ENCODE measurements around the gene LAMA2. TPM values are rescaled to one million over a fixed set of nuclear protein-coding genes. Genes with fewer than 3 reads are reported as not detected.

The LAMA2 gene
- total and polyA plus RNA-seq, 10 donors: 0.83 to 66.6 (median 18.8) TPM

- H3K27ac ChIP-seq: no peak overlapping the region
- 45 to 81% (median 67%) methylated on average over 1 of the region's 1 CpG for WGBS, 5 donors
These were observed 292.1 kb downstream of the LAMA2 start for GRCh38 chr6:129175066-129175465.

DNA sequence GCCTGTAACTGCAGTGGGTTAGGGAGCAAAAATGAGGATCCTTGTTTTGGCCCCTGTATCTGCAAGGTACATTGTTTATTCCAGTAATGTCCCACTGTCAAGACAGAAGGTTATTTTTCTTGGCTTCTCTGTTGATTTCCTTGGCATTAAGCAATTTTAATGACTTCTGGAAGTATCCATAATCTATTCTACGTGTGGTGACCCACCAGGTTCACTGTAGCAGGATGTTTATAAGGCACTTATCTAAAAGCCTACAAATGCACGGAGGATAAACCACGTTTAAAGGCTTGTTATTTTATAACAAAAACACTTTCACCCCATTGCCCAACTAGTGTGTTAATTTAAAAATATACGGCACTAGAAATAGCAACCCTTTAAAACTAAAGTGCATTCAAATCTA, 294.9 kb downstream of the LAMA2 start:
- H3K27me3 ChIP-seq (replicated peaks in 1 of 7): no peaks in the 10 kb centered on the region
- no peaks in the 10 kb centered on the region for H3K9me3 ChIP-seq
- no peak overlapping the region for H3K27ac ChIP-seq
- intact Hi-C loops (cut with DNase I; ENCODE audit: low total_unique reads): no loop called here
- 55 to 72% (median 66%) methylated on average over 4 of the region's 4 CpGs for WGBS, 5 donors
- H3K36me3 ChIP-seq: no peaks in the 10 kb centered on the region
- H3K4me1 ChIP-seq: no peaks in the 10 kb centered on the region
- TF ChIP-seq CTCF (IDR thresholded peaks at IDR 0.05 in 8 of 11, conservative IDR thresholded peaks at IDR 0.05 in 3 of 11): no peak
- DNase-seq: no peak
- H3K4me3 ChIP-seq: no peak overlapping the region

More at GRCh38 chr6:129175066-129175465, 292.1 kb downstream of the LAMA2 start:
- Histone ChIP-seq H3K4me3 (no peak overlapping the region), H3K36me3 (no peaks in the 10 kb centered on the region), H3K4me1 (no peaks in the 10 kb centered on the region), H3K27me3 (replicated peaks in 1 of 7) (no peaks in the 10 kb centered on the region), H3K9me3 (no peaks in the 10 kb centered on the region)
- no peak for TF ChIP-seq POLR2AphosphoS5 (IDR thresholded peaks at IDR 0.05)
- TF ChIP-seq POLR2A (IDR thresholded peaks at IDR 0.05): no peak
- no peak for TF ChIP-seq CTCF (IDR thresholded peaks at IDR 0.05 in 8 of 11, conservative IDR thresholded peaks at IDR 0.05 in 3 of 11)
- DNase-seq: no peak
- intact Hi-C loops (cut with DNase I; ENCODE audit: low total_unique reads): no loop called here

- no peak for TF ChIP-seq POLR2AphosphoS5 (IDR thresholded peaks at IDR 0.05)
- no peak for TF ChIP-seq POLR2A (IDR thresholded peaks at IDR 0.05)
- no peak for TF ChIP-seq CTCF (IDR thresholded peaks at IDR 0.05 in 8 of 11, conservative IDR thresholded peaks at IDR 0.05 in 3 of 11)
- Histone ChIP-seq H3K27ac (no peak overlapping the region), H3K36me3 (no peaks in the 10 kb centered on the region), H3K4me1 (no peaks in the 10 kb centered on the region), H3K27me3 (replicated peaks in 1 of 7) (no peaks in the 10 kb centered on the region), H3K4me3 (no peak overlapping the region), H3K9me3 (no peaks in the 10 kb centered on the region)
- DNase-seq: no peak
- 56 to 84% (median 67%) methylated on average over 3 of the region's 3 CpGs for WGBS, 5 donors
- intact Hi-C loops (cut with DNase I; ENCODE audit: low total_unique reads): no loop called here
These were observed 296.3 kb downstream of the LAMA2 start for GRCh38 chr6:129179283-129179682.

DNA sequence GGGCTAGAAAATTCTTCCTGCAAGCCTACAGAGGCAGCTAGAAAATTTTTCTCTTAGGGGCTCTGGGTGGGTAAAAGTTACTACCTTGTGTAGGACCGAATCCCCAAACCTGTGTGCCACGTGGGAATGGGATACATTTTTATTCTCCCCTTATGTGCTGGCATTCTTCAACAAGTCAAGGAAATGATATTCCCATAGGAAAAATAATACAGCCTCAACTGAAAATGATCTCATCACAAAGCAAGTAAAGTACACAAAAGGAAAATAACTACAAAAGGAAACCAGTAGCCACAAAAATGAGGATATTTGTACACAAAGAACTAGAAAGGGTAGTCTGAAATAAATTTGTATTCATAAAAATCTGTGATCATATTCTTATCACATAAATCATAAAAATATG, 298.1 kb downstream of the LAMA2 start:
- Histone ChIP-seq H3K4me1 (no peaks in the 10 kb centered on the region), H3K36me3 (no peaks in the 10 kb centered on the region), H3K9me3 (no peaks in the 10 kb centered on the region), H3K27me3 (replicated peaks in 1 of 7) (no peaks in the 10 kb centered on the region), H3K4me3 (no peak overlapping the region), H3K27ac (no peak overlapping the region)
- no peak for TF ChIP-seq CTCF (IDR thresholded peaks at IDR 0.05 in 8 of 11, conservative IDR thresholded peaks at IDR 0.05 in 3 of 11)
- no peak for TF ChIP-seq POLR2AphosphoS5 (IDR thresholded peaks at IDR 0.05)
- no peak for TF ChIP-seq POLR2A (IDR thresholded peaks at IDR 0.05)
- intact Hi-C loops (cut with DNase I; ENCODE audit: low total_unique reads): no loop called here
- DNase-seq: no peak
- 52 to 66% (median 58%) methylated on average over 2 of the region's 2 CpGs for WGBS, 5 donors

Measured in spleen (tissue), 11 donors.